GM19240 (cell line): Measurements from ENCODE around the gene CD244.
"Not testable (repeated sequence)": the region's sequence is repeated elsewhere in the genome, so short reads cannot be mapped to it uniquely, and the experiment has no call there.

Source experiments
- DNase-seq: peaks from one replicate; pipeline ENCODE4 v3.0.0; 2011; ENCODE audit warnings: low spot score; ENCODE audit not compliant: insufficient read length

The CD244 gene

DNA sequence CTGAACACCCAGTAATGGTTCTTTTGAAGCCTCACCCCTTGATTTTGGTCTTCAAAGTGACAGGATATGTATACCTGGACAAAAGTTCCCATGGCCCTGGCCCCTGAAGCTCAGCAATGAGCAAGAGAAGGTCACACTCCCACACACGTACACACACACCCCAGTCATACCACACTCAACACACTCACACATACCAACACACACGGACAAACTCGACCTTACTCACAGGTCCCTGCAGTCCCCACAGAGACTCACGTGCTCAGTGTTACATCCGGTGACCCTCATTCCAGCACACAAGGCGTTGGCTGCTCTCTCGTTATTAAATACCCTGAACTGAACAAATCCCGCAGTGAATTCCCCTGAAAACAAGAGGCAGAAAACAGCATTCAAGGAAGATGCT is 16.4 kb upstream of the CD244 start:
- no peak for DNase-seq

DNA sequence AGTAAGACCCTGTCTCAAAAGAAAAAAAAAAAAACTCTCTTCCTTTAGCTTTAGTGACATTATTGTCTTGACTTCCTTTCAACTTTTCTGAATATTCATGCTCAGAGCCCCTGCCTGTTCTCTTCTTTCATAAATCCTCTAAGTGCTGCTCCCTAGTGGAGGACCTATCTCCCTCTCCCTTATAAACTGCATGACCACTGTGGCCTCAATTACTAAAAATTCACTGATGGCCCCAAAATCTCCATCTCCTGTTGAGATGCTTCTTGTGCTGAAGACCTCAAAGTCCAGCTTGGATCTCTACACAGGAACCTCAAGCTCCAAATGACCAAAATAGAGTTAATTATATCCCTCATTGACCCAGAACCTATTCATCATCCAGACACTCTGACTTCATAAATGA is 14.5 kb upstream of the CD244 start:
- DNase-seq, result no peak

DNA sequence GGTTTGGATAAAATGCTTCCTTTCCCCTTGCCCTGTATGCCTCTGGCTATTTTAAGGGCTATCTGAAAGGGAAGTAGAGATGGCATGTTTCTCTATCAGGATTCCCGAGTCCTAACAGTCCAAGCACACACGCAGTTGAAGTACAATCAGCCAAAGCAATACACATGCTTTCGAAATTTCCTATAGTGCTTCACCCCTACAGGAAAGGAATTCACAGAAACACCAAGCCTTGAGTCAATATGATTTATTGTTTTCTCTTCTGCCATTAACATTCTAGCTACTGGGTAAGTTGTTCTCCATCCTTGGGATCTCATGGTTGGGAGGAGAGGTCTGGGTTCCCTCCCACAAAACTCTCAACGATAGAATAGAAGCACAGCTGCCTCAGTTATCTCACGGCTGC is 13.6 kb upstream of the CD244 start:
- DNase-seq, result no peak

DNA sequence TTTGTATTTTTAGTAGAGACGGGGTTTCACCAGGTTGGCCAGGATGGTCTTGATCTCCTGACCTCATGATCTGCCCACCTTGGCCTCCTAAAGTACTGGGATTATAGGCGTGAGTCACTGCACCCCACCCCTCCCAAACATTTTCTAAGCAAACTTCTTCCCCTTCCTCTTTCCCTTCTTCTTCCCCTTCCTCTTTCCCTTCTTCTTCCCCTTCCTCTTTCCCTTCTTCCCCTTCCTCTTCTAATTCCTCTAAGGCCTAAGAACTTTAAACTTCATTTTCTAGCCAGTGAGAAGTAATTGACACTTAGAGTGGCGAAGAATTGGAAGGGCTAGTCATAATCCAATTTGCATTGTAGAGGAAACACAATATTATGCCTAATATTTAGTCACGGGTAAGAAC is 12.9 kb upstream of the CD244 start:
- DNase-seq, result not testable (repeated sequence)

DNA sequence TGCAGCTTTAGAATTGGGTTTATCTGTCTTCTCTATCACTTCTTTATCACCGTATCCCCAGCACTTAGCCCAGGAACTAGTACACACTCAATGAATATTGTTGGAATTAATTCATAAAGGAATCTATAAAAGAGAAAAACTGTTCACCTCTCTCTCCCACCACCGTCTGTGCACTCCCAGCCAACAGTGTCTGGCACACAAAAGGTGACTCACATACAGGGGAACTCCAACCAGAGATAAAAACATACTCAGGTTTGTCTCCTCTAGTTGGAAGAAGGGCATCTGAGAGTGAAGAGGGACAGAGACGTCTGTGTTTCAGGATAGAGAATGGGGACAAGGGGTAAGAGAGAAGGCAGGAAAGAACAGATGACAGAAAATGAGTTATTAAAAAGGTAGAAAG is 12.2 kb upstream of the CD244 start:
- DNase-seq, result no peak

DNA sequence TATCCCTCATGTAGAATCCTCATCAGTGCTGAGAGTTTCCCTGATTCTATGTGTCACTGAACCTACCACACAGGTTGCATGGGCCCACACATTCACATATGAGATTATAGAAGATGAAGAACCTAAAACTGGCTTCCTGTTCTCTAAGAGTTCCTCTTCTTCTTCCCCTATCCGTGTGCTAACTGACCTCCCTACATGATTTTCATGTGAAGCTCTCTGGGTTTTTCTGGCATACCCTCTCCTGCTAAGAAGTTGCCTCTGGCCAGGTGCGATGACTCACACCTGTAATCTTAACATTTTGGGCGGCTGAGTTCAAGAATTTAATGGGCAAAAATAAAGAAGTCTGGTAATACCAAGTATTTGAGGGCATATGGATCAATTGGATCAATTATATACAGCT is 5.5 kb upstream of the CD244 start:
- no peak for DNase-seq

DNA sequence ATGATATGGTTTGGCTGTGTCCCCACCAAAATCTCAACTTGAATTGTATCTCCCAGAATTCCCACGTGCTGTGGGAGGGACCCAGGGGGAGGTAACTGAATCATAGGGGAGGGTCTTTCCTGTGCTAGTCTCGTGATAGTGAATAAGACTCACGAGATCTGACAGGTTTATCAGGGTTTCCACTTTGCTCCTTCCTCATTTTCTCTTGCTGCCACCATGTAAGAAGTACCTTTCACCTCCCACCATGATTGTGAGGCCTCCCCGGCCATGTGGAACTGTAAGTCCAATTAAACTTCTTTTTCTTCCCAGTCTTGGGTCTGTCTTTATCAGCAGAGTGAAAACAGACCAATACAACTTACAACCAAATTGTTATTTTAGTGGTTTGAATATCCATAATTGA is 5.0 kb upstream of the CD244 start:
- DNase-seq, result not testable (repeated sequence)

DNA sequence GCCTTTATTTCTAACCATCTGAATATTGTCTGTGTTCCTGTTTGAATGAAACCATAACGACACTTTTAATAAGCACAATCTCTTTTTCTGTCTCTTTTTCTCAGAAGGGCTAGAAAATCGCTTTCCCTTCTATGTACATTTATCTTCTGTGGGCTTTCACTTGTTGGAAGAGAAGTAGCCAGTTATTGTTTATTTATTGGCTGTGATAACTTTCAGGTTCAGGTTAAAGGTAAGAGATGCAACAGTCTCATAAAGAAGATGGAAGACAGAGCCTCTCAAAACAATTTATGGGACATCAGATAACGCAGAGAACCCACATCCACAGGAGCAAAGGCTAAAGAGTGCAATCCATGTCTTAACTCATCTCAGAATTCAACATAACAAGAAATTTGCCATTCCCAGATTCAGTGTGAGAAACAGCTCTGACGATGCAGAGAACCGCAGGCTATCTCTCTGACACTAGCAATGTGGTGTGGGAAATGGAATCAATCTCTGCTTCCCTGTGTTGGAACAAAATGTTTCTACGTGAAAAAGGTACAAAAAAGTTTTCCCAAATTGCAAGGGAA is 4.1 kb upstream of the CD244 start:
- DNase-seq, result no peak

DNA sequence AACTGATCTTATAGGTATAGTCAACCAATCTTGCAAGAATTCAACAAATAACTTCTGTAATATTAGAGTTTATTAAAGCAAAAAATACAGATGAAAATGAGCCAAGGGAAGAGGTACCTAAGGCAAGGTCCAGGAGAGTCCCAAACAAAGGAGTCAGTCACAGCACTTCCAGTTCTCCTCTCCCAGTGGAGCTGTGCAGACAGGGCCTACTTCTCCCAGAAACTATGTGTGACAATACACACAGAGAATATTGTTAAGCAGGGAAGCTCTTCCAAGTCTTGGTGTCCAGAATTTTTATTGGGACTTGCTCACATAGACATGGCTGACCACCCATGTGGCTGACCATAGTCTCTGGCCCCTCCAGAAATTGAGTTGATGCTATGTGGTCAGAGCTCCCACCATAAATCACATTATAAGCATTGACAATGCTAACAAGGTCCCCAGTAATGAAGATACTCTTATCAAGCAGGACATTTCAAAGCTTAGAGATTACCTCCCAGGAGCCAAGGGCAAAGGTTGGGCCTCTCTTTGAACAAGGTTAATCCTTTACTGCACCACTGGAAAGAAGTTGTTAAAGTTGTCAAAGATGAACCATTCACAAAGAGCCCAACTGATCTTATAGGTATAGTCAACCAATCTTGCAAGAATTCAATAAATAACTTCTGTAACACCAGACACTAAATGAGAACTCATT is 3.5 kb upstream of the CD244 start:
- DNase-seq, result no peak

DNA sequence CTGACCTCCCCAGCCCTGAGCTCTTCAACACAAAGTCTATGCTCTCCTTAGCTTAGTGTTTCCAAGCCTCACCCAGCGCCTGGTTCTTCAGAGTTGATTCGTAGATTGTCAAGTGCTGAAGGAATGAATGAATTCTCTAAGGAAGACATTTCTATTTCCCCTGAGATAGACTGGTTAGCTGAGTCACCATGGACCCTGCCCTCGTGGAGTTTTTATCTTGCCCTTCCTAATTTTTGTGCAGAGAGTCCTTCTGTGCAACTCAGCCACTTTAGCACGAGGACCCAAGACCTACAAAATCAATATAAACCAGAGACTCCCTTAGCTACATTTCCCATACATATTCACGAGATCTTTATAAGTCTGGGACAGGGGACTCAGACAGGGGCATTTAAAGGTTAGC is 2.6 kb upstream of the CD244 start:
- DNase-seq, result no peak

DNA sequence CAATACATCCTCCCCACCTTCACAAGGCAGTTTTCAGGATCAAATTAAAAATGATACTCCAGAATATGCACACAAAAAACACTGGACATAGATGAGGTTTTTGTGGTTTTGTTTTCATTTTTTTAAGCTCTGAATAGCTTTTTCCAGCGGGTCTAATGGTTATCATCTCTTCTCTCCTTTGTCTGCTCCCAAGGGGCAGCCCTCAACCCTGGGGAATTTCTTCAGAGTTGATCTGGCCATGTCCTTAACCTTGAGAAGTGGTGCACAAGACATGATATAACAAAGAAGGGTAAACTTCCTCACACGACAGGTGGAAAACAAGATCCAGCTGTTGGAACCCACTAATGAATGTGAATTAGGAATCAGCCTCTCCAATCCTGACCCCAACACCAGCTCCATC is 1.5 kb upstream of the CD244 start:
- DNase-seq, result no peak

DNA sequence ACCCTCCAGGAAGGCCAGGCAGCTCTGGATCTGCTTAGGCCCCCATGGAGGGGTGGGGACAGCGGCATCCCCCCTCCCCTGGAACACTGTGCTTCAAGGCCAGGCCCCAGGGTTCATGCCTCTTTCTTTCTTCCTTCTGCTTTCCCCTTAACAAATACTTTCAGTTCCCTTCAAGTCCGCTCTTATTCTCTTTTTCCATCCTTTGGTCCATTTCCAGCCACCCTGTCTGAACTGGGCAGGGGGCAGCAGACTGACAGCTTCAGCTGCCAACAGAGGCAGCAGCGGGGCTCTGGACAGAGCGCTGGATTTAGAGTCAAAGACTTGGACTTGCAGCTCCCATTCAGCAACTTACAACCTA is 1.1 kb upstream of the CD244 start:
- no peak for DNase-seq

DNA sequence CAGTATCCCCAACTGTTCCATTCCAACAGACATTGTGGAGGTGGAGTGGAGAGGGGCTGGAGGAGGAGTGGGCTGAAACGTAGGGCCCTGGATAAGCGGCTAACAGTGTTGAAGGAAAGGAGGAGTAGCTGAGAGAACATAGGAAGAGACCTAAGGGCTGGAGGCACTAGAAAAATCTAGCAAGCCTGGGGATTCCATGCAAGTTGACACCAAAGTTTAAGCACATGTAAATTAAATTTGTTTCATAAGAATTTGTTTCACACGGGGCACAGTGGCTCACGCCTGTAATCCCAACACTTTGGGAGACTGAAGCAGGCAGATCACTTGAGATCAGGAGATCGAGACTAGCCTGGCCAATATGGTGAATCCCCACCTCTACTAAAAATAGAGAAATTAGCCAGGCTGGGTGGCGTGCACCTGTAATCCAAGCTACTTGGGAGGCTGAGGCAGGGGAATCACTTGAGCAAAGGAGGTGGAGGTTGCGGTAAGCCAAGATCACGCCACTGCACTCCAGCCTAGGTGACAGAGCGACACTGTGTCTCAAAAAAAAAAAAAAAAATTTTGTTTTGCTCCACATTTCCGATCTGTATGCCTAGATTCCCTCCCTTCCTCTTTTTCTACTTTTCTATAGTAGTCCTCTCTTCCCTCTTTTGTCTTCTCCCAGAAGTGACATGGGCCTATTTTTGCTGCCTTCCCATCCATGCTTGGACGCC is 530 bp upstream of the CD244 start:
- DNase-seq, result no peak

DNA sequence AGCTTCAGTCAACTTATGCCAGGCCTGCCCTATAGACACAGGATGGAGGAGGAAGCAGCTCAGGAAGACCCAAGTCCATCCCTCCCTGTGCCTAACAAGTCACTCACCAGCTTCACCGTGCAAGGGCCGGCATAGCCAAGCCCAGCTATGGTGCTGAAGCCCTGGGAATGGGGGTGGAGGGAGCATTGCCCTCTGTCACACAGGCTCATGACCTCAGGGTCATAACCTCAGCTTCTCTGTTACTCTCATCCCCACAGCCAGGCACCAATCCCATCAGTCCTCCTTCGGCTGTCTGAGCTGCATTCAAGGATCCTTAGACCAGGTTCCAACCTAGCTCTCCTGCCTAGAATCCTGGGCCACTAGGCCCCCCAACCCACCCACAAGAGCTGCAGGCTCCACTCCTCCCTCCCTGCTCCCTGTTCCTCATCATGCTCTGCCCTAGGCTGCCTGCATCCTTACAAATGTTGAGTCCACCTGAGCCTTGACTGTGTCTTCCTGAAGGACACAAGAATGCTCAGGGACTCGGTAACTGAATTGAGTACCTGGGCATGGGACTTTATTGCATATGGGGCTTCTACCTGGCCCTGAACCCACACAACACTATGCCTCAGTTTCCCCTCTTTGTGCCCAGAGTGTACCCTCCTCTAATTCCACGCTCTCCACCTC is 1.7 kb downstream of the CD244 start:
- DNase-seq, result no peak

DNA sequence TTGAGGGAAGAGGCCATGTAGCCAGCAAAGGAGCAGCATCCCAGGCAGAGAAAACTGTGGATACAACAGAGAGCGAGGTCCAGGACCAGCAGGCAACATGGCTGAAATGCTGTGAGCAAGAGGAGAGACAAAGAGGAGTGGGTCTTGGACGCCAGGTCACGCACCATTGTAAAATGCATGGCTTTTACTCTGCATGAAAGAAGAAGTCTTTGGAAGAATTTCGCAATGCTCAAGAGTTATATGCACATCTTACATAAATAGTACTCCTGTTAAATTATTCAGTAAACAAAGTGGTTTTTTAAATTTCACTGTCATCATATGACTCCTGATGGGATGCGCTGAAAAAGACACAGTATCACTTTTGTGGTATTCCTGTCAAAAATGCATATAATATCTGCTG is 3.5 kb downstream of the CD244 start:
- no peak for DNase-seq

DNA sequence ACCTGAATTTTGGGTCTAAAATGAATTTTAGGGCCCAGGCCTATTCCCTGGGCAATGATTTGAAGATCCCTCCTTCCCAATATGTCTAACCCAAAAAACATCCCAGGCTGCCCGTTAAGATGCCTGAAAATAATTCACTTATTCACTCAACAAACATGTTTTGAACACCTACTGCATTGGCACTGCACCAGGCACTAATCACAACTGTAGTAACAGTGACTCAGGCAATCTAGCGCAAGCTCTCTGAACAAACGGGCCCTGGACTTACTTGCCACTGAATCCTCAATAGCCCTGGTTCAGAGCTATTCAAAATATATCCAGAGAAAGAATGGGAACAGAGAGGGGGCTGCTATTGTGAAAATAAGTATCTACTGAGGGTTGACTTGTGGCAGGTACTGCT is 4.2 kb downstream of the CD244 start:
- DNase-seq, result no peak

DNA sequence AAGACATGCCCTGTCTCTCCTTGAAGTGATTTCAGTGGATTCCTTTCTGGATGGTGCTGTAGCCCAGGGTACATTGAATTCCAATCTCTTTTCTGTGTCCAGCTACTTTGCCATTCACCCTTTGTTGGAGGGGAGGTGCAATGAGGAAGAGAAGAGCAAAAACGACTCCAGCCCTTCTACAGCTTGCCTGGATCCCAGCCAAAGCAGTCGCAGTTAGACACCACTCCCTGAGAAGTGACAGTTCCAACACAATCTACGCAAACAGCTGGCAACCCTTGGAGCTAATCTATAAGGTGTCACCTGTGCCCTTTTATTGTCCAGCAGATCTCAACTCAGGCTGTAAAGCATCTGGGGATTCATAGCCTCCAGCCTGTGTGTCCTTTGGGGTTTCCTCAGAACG is 4.6 kb downstream of the CD244 start:
- DNase-seq, result no peak

DNA sequence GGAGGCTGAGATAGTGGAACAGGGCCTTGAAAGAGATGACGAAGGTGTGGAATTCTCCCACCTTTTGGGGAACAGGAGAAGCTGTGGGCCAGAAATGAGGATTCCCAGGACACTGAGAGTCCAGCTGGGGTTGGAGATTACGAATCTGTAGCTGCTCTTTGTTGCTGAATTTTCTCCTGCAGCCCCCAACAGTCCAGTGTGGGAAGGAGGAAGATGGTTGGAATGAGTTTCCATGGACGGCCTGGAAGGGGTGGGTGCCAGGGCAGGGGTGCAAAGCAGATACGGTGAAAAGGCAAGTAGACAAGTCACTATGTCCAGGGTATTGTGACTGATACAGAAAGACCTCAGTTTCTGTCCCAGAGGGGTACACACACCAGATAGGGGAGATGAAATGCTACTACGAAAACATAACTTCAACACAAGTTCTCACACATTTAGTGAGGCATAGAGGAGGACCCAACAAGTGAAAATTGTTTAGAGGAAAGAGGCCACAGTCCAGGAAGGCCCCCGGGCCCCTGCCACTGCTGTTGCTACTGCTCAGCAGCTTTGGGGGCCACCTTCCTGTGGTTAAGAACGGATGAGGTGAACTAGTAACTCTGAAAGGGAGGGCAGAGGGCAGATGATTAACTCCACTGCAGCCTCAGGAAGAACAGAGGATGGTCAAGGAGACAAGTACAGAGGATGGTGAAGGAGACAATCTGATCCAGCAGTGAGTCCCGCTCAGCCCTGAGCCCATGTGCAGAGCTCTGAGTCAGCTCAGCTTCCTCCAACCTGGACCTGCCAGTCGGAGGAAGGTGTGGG is 7.3 kb downstream of the CD244 start:
- DNase-seq, result no peak

DNA sequence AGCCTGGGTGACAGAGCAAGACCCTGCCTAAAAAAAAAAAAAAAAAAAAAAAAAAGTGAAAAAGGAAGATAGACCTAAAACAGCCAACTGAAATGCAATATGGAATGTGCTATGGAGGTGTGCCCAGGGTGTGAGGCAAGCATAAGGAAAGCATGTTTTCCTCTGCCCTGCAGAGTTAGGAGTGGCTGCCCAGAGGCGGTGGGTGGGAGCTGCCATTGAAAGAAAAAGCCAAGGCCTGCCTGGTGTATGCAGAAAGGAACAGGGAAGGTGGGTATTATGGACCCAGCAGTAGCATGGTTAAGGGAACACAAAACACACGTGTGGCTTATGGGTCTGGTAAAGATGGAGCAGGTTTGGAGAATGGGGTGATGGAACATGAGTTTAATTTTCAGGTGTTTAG is 8.9 kb downstream of the CD244 start:
- DNase-seq, result no peak

DNA sequence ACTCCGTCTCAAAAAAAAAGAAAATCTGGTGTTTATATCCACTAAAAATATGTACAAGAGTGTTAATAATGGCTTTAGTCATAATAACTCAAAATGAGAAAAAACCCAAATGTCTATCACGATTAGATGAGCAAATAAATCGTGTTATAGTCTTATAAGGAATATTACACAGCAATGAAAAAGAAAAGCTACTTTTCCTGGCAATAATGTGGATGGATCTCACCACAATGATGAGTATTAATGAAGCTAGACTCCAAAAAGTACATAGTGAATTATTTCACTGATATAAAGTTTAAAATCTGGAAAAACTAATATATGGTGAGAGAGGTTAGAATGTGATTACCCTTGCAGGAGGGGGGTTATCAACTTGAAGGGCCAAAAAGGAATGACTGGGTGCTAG is 9.7 kb downstream of the CD244 start:
- DNase-seq, result no peak

DNA sequence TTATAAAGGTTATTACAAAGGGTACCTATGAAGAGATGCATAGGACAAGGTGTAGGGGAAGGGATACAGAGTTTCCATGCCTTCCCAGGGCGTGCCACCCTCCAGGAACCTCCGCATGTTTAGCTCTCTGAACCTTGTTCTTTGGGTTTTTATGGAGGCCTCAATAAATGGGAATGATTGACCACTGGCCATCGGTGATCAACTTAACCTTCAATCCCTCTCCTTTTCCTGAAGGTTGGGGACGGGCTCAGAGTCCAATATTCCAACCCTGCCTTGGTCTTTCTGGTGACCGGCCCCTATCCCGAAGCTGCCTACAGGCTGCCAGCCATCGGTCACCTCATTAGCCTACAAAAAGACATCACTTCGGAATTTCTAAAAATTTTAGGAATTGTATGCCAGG is 11.7 kb downstream of the CD244 start:
- DNase-seq, result no peak

DNA sequence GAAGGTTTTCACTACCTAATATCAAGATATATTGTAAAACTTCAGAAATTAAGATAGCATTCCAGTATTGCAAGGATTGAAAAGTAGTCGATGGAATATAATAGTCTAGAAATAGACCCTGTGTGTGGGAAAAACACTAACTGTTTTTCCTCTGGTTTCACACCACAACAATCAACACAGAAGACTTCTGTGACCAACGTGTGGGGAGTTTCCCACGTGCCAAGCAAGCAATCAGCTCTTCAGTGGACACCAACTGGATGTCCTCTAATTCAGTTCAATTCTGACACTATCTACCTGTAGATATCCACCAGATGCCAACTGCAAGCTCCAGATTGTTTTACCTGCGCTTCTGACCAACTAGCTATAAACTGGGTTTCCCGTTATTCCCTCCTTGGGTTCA is 12.1 kb downstream of the CD244 start:
- DNase-seq, result no peak
